Measurements from ENCODE around the gene AGK. TPM values are rescaled to one million over a fixed set of nuclear protein-coding genes. Genes with fewer than 3 reads are reported as not detected.

Gene AGK
- total and polyA plus RNA-seq, 2 of the 8 experiments (the other 6 are each of a cell fraction or from before 2014, with no cell fraction given) = 25.8 to 34.0 TPM

- no peak overlapping the region for H3K14ac ChIP-seq (ENCODE audit: insufficient read length)
- no peak overlapping the region for H2BK12ac ChIP-seq (ENCODE audit: low read depth, low read length)
- peaks cover 0 to 2% (median 0%) of the 10 kb centered on the region in 4 experiments; a peak in 1 of 7 replicates for H3K4me1 ChIP-seq (replicated peaks in 1 of 4; ENCODE audit: control insufficient read depth in 3 of 4, insufficient read depth in 4 of 4, low read length in 3 of 4)
- H2BK15ac ChIP-seq (ENCODE audit: low read length) = no peak overlapping the region
- no peak overlapping the region for H3K4me3 ChIP-seq (ENCODE audit: extremely low read depth in 1 of 4, insufficient read depth in 2 of 4, low read depth in 3 of 4, low read length in 4 of 4)
- H3K23me2 ChIP-seq (ENCODE audit: low read depth, low read length) = peaks cover 2% of the 10 kb centered on the region; the same call in 1 of the 2 replicates
- H3K23ac ChIP-seq (ENCODE audit: insufficient read length) = no peak overlapping the region
- H4K8ac ChIP-seq (ENCODE audit: extremely low read depth, insufficient read depth, low read length) = no peak overlapping the region
- FAIRE-seq (no peak), DNase-seq (ENCODE audit: low read depth in 1 of 2, low spot score in 2 of 2) (no peak)
- no peak overlapping the region for H2AK5ac ChIP-seq (ENCODE audit: low read depth, low read length)
- no peak overlapping the region for H3K9ac ChIP-seq (replicated peaks in 1 of 4; ENCODE audit: extremely low read depth in 1 of 4, low read depth in 3 of 4, low read length in 3 of 4)
- H4K91ac ChIP-seq (replicated peaks; ENCODE audit: insufficient read length, low read length) = no peak overlapping the region
- no peak overlapping the region for H3K4me2 ChIP-seq (ENCODE audit: insufficient read depth in 1 of 2, low read depth in 2 of 2, low read length in 2 of 2)
- no peak overlapping the region for H3K18ac ChIP-seq (ENCODE audit: extremely low read depth, low read length)
- H3K4ac ChIP-seq (replicated peaks; ENCODE audit: insufficient read length, low read depth, low read length) = no peak overlapping the region
- H3K79me1 ChIP-seq (ENCODE audit: low read depth, low read length) = peaks cover 2% of the 10 kb centered on the region
- no peak for TF ChIP-seq ATF3 (IDR thresholded peaks at IDR 0.05; ENCODE audit: insufficient read depth, low read depth, low read length)
- TF ChIP-seq POLR2AphosphoS5 (IDR thresholded peaks at IDR 0.05; ENCODE audit: low read depth, low read length) = no peak
- TF ChIP-seq, protein P1, sequence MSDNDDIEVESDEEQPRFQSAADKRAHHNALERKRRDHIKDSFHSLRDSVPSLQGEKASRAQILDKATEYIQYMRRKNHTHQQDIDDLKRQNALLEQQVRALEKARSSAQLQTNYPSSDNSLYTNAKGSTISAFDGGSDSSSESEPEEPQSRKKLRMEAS (IDR thresholded peaks at IDR 0.05) = no peak
- no peak for TF ChIP-seq GTF2F1 (IDR thresholded peaks at IDR 0.05; ENCODE audit: borderline replicate concordance, low read depth, low read length)
- no peak overlapping the region for H3K27ac ChIP-seq (ENCODE audit: low read depth, low read length)
- H3K27me3 ChIP-seq (replicated peaks in 1 of 4; ENCODE audit: control insufficient read depth in 3 of 4, extremely low read depth in 1 of 4, insufficient read depth in 3 of 4, low read length in 3 of 4) = no peaks in the 10 kb centered on the region
- CTCF ChIA-PET (ENCODE audit: partially characterized antibody) = no interaction called here
- WGBS, 2 experiments (ENCODE audit: extremely low coverage in 1 of 2, insufficient coverage in 1 of 2, insufficient read length in 1 of 2, insufficient replicate concordance in 2 of 2, low coverage in 1 of 2, low lambda C conversion rate in 2 of 2, missing lambda C conversion rate in 1 of 2) = 90% methylated on average over 3 of the region's 3 CpGs; no CpG with 5 or more reads in 1 of the 2 experiments
- no peak overlapping the region for H3K56ac ChIP-seq (replicated peaks; ENCODE audit: insufficient read length, low read depth, low read length)
- H2AFZ ChIP-seq (ENCODE audit: low read length) = no peak overlapping the region
- H3K79me2 ChIP-seq (ENCODE audit: control insufficient read depth in 1 of 2, insufficient read depth in 2 of 2, low read length in 2 of 2) = peaks cover 0 to 16% of the 10 kb centered on the region in 2 experiments; a peak in 2 of 4 replicates
- H2BK20ac ChIP-seq (ENCODE audit: low read length) = no peak overlapping the region
- no peak overlapping the region for H2BK120ac ChIP-seq (replicated peaks; ENCODE audit: low read depth, low read length)
- no peak overlapping the region for H2BK5ac ChIP-seq (ENCODE audit: low read depth, low read length)
- no peaks in the 10 kb centered on the region; a peak in 1 of 4 replicates for H3K9me3 ChIP-seq (ENCODE audit: insufficient read depth in 2 of 2, low read depth in 1 of 2, low read length in 1 of 2)
- no peaks in the 10 kb centered on the region for H4K20me1 ChIP-seq (replicated peaks in 1 of 2; ENCODE audit: control insufficient read depth in 1 of 2, insufficient read depth in 2 of 2, low read length in 2 of 2)
- H3K36me3 ChIP-seq (ENCODE audit: control insufficient read depth in 2 of 4, insufficient read depth in 4 of 4, low read length in 3 of 4) = peaks cover 0 to 16% (median 6%) of the 10 kb centered on the region in 4 experiments; a peak in 6 of 8 replicates
- no peak overlapping the region for H4K5ac ChIP-seq (ENCODE audit: insufficient read length, low read depth, low read length)
- POLR2A ChIA-PET (ENCODE audit: partially characterized antibody) = interaction anchor here (1.3 kb wide), 1 partner anchor 15 kb away, joined by 5 read pairs; no protein-coding TSS in a partner anchor
Measured at GRCh38 chr7:141557360-141557759, 6.2 kb downstream of the AGK start.
